ENCODE data around the gene TMEM109. TPM values are rescaled to one million over a fixed set of nuclear protein-coding genes. Genes with fewer than 3 reads are reported as not detected.

Gene TMEM109
- total and polyA plus RNA-seq, 2 of the 8 experiments (the other 6 are each of a cell fraction or from before 2014, with no cell fraction given): 27.3 to 30.3 TPM

GRCh38 chr11:60942219-60942618 is 28.3 kb downstream of the TMEM109 start (continued):
- TF ChIP-seq RAD21 (IDR thresholded peaks at IDR 0.05 in 1 of 2, conservative IDR thresholded peaks at IDR 0.05 in 1 of 2; ENCODE audit: low read depth in 2 of 2, low read length in 2 of 2) (no peak), ATF3 (IDR thresholded peaks at IDR 0.05; ENCODE audit: insufficient read depth, low read depth, low read length) (no peak), HDAC6 (IDR thresholded peaks at IDR 0.05; ENCODE audit: low read depth, low read length) (no peak), USF2 (IDR thresholded peaks at IDR 0.05; ENCODE audit: low read length) (no peak), JUN (IDR thresholded peaks at IDR 0.05; ENCODE audit: low read depth, low read length) (no peak), HDAC2 (IDR thresholded peaks at IDR 0.05; ENCODE audit: borderline replicate concordance in 1 of 2, low read depth in 2 of 2, low read length in 2 of 2) (no peak), TAF7 (optimal IDR thresholded peaks at IDR 0.05; ENCODE audit: borderline replicate concordance, low read depth, low read length) (no peak), CHD1 (IDR thresholded peaks at IDR 0.05; ENCODE audit: low read depth, low read length) (no peak)
